ENCODE data around the gene KATNIP.
"Not testable (repeated sequence)": the region's sequence is repeated elsewhere in the genome, so short reads cannot be mapped to it uniquely, and the experiment has no call there.

GRCh38 chr16:27570986-27571385 is 21.0 kb downstream of the KATNIP start:
- TF ChIP-seq, protein P1, sequence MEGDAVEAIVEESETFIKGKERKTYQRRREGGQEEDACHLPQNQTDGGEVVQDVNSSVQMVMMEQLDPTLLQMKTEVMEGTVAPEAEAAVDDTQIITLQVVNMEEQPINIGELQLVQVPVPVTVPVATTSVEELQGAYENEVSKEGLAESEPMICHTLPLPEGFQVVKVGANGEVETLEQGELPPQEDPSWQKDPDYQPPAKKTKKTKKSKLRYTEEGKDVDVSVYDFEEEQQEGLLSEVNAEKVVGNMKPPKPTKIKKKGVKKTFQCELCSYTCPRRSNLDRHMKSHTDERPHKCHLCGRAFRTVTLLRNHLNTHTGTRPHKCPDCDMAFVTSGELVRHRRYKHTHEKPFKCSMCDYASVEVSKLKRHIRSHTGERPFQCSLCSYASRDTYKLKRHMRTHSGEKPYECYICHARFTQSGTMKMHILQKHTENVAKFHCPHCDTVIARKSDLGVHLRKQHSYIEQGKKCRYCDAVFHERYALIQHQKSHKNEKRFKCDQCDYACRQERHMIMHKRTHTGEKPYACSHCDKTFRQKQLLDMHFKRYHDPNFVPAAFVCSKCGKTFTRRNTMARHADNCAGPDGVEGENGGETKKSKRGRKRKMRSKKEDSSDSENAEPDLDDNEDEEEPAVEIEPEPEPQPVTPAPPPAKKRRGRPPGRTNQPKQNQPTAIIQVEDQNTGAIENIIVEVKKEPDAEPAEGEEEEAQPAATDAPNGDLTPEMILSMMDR (IDR thresholded peaks at IDR 0.05): not testable (repeated sequence)
- not testable (repeated sequence) for TF ChIP-seq POLR2A (IDR thresholded peaks at IDR 0.05)

All from thyroid gland (tissue), 4 donors.